Mucosa of rectum (tissue), 2 donors: ENCODE measurements around the gene FZD2.

ENCODE experiments used
- H3K27ac ChIP-seq, 2 donors: one replicate each; pipeline ENCODE4 v1.7.0; 2013; ENCODE audit warnings: inconsistent platforms in 2 of 2, low read depth in 2 of 2, low read length in 2 of 2
- H3K27me3 ChIP-seq, 2 donors: one replicate each; pipeline ENCODE4 v1.7.0; 2013; ENCODE audit warnings: low read length in 2 of 2; ENCODE audit not compliant: control insufficient read depth in 2 of 2, insufficient read depth in 2 of 2
- H3K36me3 ChIP-seq, 2 donors: one replicate each; pipeline ENCODE4 v1.7.0; 2013; ENCODE audit warnings: low read length in 2 of 2; ENCODE audit not compliant: control insufficient read depth in 2 of 2, insufficient read depth in 2 of 2
- H3K4me1 ChIP-seq, 2 donors: one replicate each; pipeline ENCODE4 v1.7.0; 2013; ENCODE audit warnings: low read length in 2 of 2, mild to moderate bottlenecking in 1 of 2; ENCODE audit not compliant: control insufficient read depth in 2 of 2, insufficient read depth in 2 of 2
- H3K4me3 ChIP-seq, 2 donors: one replicate each; pipeline ENCODE4 v1.7.0; 2013; ENCODE audit warnings: low read length in 2 of 2
- H3K9ac ChIP-seq, 2 donors: one replicate each; pipeline ENCODE4 v1.7.0; 2013; ENCODE audit warnings: low read length in 2 of 2, low read depth in 1 of 2, mild to moderate bottlenecking in 1 of 2
- H3K9me3 ChIP-seq, 2 donors: one replicate each; pipeline ENCODE4 v1.7.0; 2013; ENCODE audit warnings: low read length in 2 of 2; ENCODE audit not compliant: control insufficient read depth in 2 of 2
- donor health status: healthy.
- donor health status: Normal muscosa, but diverticular disease.

FZD2 gene

DNA sequence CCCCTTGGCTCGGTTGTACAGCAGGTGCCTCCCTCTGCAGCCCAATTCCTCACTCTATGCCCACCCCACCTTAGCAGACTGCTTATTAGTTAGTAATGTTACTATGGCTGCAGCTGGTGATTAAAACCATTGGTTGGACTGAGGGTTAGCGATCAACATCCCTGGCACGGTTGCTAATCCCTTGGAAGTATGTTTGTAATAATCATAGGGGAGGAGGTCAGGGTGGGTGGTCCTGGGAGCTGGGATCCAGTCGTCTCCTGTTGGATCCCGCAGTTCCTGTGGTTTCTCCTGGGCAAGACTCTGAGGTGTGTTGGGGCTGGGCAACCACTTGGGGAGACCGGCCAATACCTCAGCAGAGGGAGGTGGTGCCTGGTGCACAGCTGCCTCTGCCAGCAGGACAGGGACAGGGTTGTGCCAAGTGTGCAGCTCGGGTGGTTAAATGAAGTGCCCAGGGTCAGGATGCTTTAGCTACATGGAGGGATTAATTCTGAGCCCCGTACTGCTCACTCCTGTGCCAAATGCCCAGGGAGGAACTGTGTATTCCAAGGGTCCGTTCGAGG lies 38.0 kb downstream of the FZD2 start:
- Histone ChIP-seq H3K9me3 (no peaks in the 10 kb centered on the region), H3K27me3 (peaks cover 0 to 5% of the 10 kb centered on the region in 2 donors), H3K27ac (no peak overlapping the region), H3K4me1 (no peaks in the 10 kb centered on the region), H3K9ac (no peak overlapping the region), H3K4me3 (no peak overlapping the region), H3K36me3 (no peaks in the 10 kb centered on the region)

DNA sequence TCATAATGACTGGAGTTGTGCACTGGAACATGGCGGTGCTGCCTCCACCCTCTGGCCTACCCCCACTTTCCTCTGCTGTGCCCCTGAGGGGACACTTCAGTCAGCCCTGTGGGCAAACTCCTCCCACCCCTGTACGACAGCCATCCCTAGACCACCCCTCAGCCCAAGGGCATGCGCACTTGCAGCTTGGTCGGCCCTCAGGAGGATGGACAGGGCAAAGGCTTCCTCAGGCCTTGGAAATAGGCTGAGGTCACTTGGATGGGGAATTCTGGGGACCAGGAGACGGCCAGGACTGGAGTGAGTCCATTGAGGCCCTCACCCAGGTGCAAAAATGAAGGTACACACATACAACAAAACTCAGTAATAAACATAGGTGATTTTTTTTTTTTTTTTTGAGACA lies 41.0 kb downstream of the FZD2 start:
- H3K36me3 ChIP-seq: no peaks in the 10 kb centered on the region
- H3K4me1 ChIP-seq: no peaks in the 10 kb centered on the region
- no peak overlapping the region for H3K4me3 ChIP-seq
- H3K9me3 ChIP-seq: no peaks in the 10 kb centered on the region
- no peak overlapping the region for H3K27ac ChIP-seq
- H3K9ac ChIP-seq: no peak overlapping the region
- peaks cover 0 to 5% of the 10 kb centered on the region in 2 donors for H3K27me3 ChIP-seq

DNA sequence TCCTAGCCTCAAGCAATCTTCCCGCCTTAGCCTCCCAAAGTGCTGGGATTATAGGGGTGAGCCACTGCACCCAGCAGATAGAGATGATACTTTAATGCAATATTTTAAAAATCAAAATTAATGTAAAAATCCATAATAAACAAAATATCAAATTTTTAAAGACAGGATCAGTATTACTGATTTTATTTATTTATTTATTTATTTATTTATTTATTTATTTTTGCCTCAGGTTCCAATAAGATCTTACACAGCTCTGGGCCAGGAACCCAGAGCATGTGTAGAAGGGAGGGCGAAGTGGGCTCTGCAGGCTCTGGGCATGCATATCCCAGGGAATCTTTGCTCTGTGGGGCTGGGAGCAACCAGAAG lies 41.6 kb downstream of the FZD2 start:
- no peaks in the 10 kb centered on the region for H3K9me3 ChIP-seq
- no peaks in the 10 kb centered on the region for H3K36me3 ChIP-seq
- no peaks in the 10 kb centered on the region for H3K4me1 ChIP-seq
- peaks cover 0 to 4% of the 10 kb centered on the region in 2 donors for H3K27me3 ChIP-seq
- no peak overlapping the region for H3K9ac ChIP-seq
- no peak overlapping the region for H3K27ac ChIP-seq
- no peak overlapping the region for H3K4me3 ChIP-seq

DNA sequence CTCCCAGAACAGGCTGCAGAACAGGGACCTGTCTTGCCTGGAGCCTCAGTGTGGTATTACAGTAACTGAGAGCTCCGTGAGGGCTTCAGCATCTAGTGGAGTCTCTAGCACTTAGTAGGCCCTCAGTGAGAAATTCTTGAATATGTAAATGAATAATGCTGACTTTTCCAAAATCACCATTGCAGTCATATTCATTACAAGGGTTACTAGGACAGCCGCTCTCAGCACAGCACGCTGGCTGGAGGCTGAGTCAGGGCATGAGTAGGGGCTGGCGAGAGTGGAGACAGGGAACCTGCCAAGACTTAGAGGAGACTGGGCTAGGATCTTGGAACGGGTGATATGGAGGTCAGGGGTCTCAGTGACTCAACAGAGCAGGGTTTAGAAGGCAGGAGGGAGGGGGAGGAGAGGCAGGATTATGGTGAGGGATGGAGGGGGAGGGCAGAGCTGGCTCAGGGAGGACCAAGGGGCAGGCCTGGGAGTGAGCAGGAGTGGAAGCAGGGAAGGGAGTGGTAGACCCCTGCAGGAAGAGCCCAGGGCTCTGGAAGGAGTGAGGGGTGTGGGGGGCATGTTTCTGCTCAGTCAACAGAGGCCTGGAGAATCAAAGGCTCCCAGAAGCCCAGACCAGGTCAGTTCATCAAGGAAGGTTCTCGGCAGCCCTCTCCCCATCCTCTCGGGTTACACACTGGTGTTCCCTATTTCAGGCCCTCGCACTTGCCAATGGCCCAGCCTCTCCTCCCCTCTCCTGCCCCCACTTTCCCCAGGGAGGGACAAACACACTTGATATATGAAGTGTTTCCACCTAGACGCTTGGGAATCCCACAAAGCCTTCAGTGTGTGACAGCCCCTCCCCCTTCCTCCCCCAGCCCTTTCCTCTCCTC lies 42.3 kb downstream of the FZD2 start:
- no peak overlapping the region for H3K4me3 ChIP-seq
- H3K4me1 ChIP-seq: no peaks in the 10 kb centered on the region
- H3K9ac ChIP-seq: no peak overlapping the region
- H3K27me3 ChIP-seq: peaks cover 0 to 4% of the 10 kb centered on the region in 2 donors
- H3K27ac ChIP-seq: no peak overlapping the region
- no peaks in the 10 kb centered on the region for H3K36me3 ChIP-seq
- no peaks in the 10 kb centered on the region for H3K9me3 ChIP-seq

DNA sequence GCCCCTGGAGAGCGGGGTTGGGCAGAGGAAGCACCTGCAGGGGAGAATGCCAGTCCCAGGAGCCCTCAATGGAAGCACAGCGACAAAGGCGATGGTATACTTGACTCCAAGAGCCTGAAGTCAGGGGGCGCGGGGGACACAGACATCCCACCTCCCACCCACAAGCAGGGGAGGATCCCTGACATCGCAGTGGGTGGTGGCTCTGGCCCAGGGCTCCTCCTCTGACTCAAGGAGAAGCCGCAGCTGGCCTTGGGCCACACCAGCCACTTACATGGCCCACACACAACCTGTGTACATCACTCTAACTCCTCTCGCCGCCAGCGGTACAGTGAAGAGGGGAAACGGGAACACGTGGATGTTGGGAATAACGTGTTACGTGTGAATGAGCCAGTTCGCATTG lies 44.3 kb downstream of the FZD2 start:
- H3K4me1 ChIP-seq: no peaks in the 10 kb centered on the region

DNA sequence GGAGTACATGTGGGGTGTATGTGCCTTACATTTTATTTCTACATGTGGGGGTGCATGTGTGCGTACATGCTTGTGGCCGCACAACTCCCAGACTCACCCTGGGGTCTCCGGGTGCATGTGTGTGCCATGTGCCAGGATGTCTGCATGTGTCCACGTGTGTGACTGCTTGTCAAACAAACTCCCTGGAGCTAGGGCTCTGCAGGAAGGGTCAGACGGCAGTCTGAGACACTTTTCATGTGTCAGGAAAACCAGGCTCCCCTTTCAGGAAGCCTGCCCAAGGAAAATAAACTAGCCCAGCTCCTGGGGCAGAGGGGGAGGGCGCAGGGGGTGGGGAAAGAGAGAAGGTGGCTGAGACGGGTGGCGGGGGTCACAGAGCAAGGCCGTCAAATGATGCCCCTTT lies 44.7 kb downstream of the FZD2 start:
- no peaks in the 10 kb centered on the region for H3K9me3 ChIP-seq
- H3K4me1 ChIP-seq: no peaks in the 10 kb centered on the region
- no peaks in the 10 kb centered on the region for H3K36me3 ChIP-seq
- no peak overlapping the region for H3K4me3 ChIP-seq
- no peak overlapping the region for H3K27ac ChIP-seq
- H3K27me3 ChIP-seq: no peaks in the 10 kb centered on the region
- H3K9ac ChIP-seq: no peak overlapping the region

More for the DNA sequence above, 44.3 kb downstream of the FZD2 start:
- Histone ChIP-seq H3K36me3 (no peaks in the 10 kb centered on the region), H3K27me3 (no peaks in the 10 kb centered on the region), H3K27ac (no peak overlapping the region), H3K9me3 (no peaks in the 10 kb centered on the region), H3K4me3 (no peak overlapping the region), H3K9ac (no peak overlapping the region)

DNA sequence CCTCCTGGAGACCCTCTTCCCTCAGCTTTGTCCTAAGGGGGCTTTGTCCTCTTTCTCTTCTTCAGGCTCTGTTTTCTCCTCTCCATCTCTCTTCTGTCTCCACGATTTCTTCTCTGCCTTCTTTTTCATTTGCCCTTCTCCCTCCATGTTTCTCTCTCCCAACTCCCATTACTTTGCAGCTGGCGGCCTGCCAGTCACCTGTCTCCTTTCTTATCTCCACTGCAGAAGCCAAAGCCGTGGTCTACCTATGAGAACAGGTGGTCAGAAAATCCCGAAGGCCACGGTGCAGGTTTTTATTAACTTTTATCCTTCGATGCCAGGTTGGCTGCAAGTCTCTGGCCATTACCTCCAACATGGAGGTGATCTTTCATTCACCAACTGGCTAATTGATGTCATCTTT lies 45.1 kb downstream of the FZD2 start:
- Histone ChIP-seq H3K27me3 (no peaks in the 10 kb centered on the region), H3K36me3 (no peaks in the 10 kb centered on the region), H3K4me3 (no peak overlapping the region), H3K9me3 (no peaks in the 10 kb centered on the region), H3K9ac (no peak overlapping the region), H3K4me1 (no peaks in the 10 kb centered on the region), H3K27ac (no peak overlapping the region)

DNA sequence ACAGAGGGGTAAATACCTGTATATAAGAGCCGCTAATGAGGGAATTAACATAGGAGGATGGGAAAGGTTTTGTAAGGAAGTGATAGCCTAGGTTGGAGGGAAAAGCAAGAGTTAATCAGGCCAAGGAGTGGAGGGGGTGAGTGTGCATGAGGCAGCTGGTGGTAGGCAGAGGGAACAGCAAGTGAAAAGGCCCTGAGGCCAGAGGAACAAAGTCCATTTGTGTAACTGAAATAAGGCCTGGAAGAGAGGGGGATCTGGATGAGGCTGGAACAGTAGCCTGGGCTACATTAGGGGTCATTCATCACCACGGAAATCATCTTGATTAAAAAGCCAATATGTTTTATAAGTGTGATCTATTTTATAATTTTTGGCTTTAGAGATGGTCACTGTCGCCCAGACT lies 45.7 kb downstream of the FZD2 start:
- Histone ChIP-seq H3K9ac (no peak overlapping the region), H3K27ac (no peak overlapping the region), H3K9me3 (no peaks in the 10 kb centered on the region), H3K4me3 (no peak overlapping the region), H3K4me1 (no peaks in the 10 kb centered on the region), H3K27me3 (no peaks in the 10 kb centered on the region), H3K36me3 (no peaks in the 10 kb centered on the region)

DNA sequence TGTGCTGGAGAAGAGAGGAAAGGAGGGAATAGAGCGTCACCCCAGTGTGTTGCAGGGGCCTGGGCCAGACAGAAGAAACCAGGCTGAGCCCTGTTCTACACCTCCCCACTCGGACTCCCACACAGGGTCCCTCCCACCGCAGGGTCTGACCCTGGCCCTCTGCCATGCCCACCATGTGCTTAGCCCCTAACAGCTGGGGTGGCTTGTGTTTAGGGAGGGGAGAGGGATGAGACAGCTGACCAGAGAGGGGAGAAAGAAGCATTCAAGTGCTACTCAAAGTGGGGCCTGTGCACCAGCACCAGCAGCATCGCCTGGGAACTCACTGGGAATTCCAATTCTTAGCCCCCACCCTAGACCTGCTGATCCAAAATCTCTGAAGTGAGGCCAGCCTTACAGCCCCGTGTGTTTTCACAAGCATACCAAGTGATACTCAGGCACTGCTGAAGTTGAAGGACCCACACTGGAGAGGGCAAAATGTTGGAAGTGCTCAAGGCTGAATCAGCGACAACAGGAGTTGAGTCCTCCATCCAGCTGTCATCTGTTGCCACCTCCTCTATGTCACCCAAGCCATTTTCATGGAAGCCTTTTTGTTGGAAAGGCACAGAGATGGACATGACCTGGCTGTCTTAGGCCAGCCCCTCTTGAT lies 47.0 kb downstream of the FZD2 start:
- Histone ChIP-seq H3K4me3 (no peak overlapping the region), H3K4me1 (no peaks in the 10 kb centered on the region), H3K36me3 (no peaks in the 10 kb centered on the region), H3K27me3 (peaks cover 0 to 6% of the 10 kb centered on the region in 2 donors), H3K9ac (no peak overlapping the region), H3K9me3 (no peaks in the 10 kb centered on the region), H3K27ac (no peak overlapping the region)

DNA sequence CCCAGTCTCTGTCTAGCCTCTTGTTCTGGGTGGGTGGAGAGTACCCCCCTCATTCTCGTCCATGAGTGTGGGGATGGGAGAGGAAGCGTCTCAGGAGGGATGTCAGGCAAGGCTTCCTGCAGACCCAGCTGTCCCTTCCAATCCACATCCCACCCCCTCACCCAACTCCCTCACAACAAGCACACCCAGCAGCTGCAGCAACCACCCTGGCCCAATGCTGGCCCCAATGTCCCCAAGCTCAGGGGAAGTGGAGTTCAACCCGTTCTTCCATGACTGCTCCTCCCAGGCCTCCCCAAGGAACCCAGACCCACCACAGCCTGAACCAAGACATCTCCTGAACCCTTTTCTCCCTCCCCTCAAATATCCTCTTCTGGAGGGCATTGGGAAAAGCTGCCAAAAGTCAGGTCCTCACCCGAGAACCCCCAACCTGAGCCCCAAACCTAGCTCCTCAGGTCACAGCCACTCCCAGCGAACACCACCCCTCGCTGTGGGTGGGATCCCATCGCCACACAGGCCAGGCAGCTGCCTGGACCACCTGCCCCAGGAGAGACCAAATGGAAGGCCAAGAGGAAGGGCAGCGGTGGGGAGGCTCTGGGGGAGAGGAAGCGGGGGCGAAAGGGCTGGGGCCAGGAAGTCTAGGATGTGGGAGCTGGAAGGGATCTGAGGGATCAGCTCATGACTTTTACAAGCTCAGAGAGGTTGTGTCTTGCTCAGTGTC lies 47.6 kb downstream of the FZD2 start:
- no peaks in the 10 kb centered on the region for H3K9me3 ChIP-seq
- no peak overlapping the region for H3K27ac ChIP-seq
- no peaks in the 10 kb centered on the region for H3K4me1 ChIP-seq
- no peak overlapping the region for H3K9ac ChIP-seq
- H3K36me3 ChIP-seq: no peaks in the 10 kb centered on the region
- H3K27me3 ChIP-seq: peaks cover 0 to 6% of the 10 kb centered on the region in 2 donors
- no peak overlapping the region for H3K4me3 ChIP-seq
